Pulmonary artery endothelial cell (primary cell): Measurements from ENCODE around the gene SETD3. TPM values are rescaled to one million over a fixed set of nuclear protein-coding genes. Genes with fewer than 3 reads are reported as not detected.
A peak's percentile ranks its signal among the peaks of the same experiment; 100 is the strongest.

Experiments used
- DNase-seq: peaks from one replicate; pipeline ENCODE4 v3.0.0-alpha.2; 2011; ENCODE audit warnings: low read depth, low spot score
- total RNA-seq: library from RNA; depleted of rRNA; stranded (reverse); fragments of >200 nt; gene quantifications from 2 replicates; pipeline ENCODE4 v1.2.3, GENCODE V29; 2014

The SETD3 gene
- total RNA-seq, 1 donor from 2014 or later: 54.1 TPM

GRCh38 chr14:99460793-99461192 lies 19.9 kb downstream of the SETD3 start:
- no peak for DNase-seq

- no peak for DNase-seq
These were observed 21.1 kb downstream of the SETD3 start for GRCh38 chr14:99459481-99460100.

- no peak for DNase-seq
These were observed 26.4 kb downstream of the SETD3 start for GRCh38 chr14:99454246-99454645.

- DNase-seq: no peak
These were observed 27.7 kb downstream of the SETD3 start for GRCh38 chr14:99452968-99453367.

GRCh38 chr14:99451234-99451633 lies 29.4 kb downstream of the SETD3 start:
- no peak for DNase-seq

- no peak for DNase-seq
These were observed 30.4 kb downstream of the SETD3 start for GRCh38 chr14:99450266-99450665.

- DNase-seq: no peak
These were observed 32.9 kb downstream of the SETD3 start for GRCh38 chr14:99447739-99448138.

GRCh38 chr14:99445931-99446330 lies 34.7 kb downstream of the SETD3 start:
- no peak for DNase-seq

GRCh38 chr14:99441918-99442317 lies 38.7 kb downstream of the SETD3 start:
- DNase-seq: no peak

- no peak for DNase-seq
These were observed 39.3 kb downstream of the SETD3 start for GRCh38 chr14:99441157-99441870.

GRCh38 chr14:99440278-99440677 lies 40.4 kb downstream of the SETD3 start:
- DNase-seq: no peak

GRCh38 chr14:99437706-99438105 lies 43.0 kb downstream of the SETD3 start:
- DNase-seq: no peak

GRCh38 chr14:99436247-99437180 lies 44.1 kb downstream of the SETD3 start:
- DNase-seq: peak; percentile 5

GRCh38 chr14:99435327-99435726 lies 45.3 kb downstream of the SETD3 start:
- no peak for DNase-seq

- DNase-seq: no peak
These were observed 48.2 kb downstream of the SETD3 start for GRCh38 chr14:99432485-99432884.

GRCh38 chr14:99431986-99432385 lies 48.7 kb downstream of the SETD3 start:
- no peak for DNase-seq

- DNase-seq: no peak
These were observed 50.2 kb downstream of the SETD3 start for GRCh38 chr14:99430491-99430890.

GRCh38 chr14:99427632-99428300 lies 52.9 kb downstream of the SETD3 start:
- DNase-seq: no peak

GRCh38 chr14:99426813-99427346 lies 53.8 kb downstream of the SETD3 start:
- DNase-seq: no peak

GRCh38 chr14:99426265-99426664 lies 54.4 kb downstream of the SETD3 start:
- no peak for DNase-seq

- DNase-seq: no peak
These were observed 55.4 kb downstream of the SETD3 start for GRCh38 chr14:99425272-99425681.
